ENCODE measurements around the gene AGFG1.

- TF ChIP-seq EZH2 (IDR thresholded peaks at IDR 0.05; ENCODE audit: low read depth), result no peak
- no peak for TF ChIP-seq CTCF (conservative IDR thresholded peaks at IDR 0.05)
Observed at GRCh38 chr2:227450926-227451654, 20.9 kb upstream of the AGFG1 start.
